CD4-positive, CD25-positive, alpha-beta regulatory T cell (primary cell): ENCODE data around the gene ATP5MC2. TPM values are rescaled to one million over a fixed set of nuclear protein-coding genes. Genes with fewer than 3 reads are reported as not detected.
"Not testable (repeated sequence)": the region's sequence is repeated elsewhere in the genome, so short reads cannot be mapped to it uniquely, and the experiment has no call there.

Experiments used
- ATAC-seq, 2 donors: fragments of 150-1000 bp; cut with Tn5 transposase; one replicate each; pipeline ENCODE4 v1.10.0; 2021; ENCODE audit warnings: low read depth in 2 of 2, moderate number of reproducible peaks in 2 of 2, moderate library complexity in 1 of 2
- DNase-seq, 3 donors: peaks; one replicate each; pipeline versions ENCODE4 v3.0.0 to v3.0.0-alpha.2; 2012 to 2022; ENCODE audit warnings: mixed read lengths in 1 of 3
- H3K27ac ChIP-seq: one replicate; pipeline ENCODE4 v1.7.0; 2013; ENCODE audit warnings: mild to moderate bottlenecking, low read length; ENCODE audit not compliant: insufficient read depth, poor library complexity, severe bottlenecking
- H3K27me3 ChIP-seq: one replicate; pipeline ENCODE4 v1.7.0; 2013; ENCODE audit warnings: low read length; ENCODE audit not compliant: control insufficient read depth, insufficient read depth
- H3K36me3 ChIP-seq: one replicate; pipeline ENCODE4 v1.7.0; 2013; ENCODE audit warnings: mild to moderate bottlenecking, low read length, moderate library complexity; ENCODE audit not compliant: control insufficient read depth, insufficient read depth
- H3K4me1 ChIP-seq: 2 replicates; pipeline ENCODE4 v1.7.0; 2013; ENCODE audit warnings: mild to moderate bottlenecking, low read length; ENCODE audit not compliant: insufficient read depth, control insufficient read depth, poor library complexity, severe bottlenecking
- H3K4me3 ChIP-seq: one replicate; pipeline ENCODE4 v1.7.0; 2013; ENCODE audit warnings: low read depth, mild to moderate bottlenecking, low read length, moderate library complexity
- H3K9me3 ChIP-seq, 2 experiments: 1 replicate in 1 of 2; 2 replicates in 1 of 2; pipeline ENCODE4 v1.7.0; 2013; ENCODE audit warnings: low read length in 2 of 2, mild to moderate bottlenecking in 1 of 2, moderate library complexity in 1 of 2; ENCODE audit not compliant: control insufficient read depth in 2 of 2
- H3K27ac Mint-ChIP-seq, 3 donors: one replicate each; pipeline ENCODE4 v1.8.0; 2020 to 2022; ENCODE audit warnings: mild to moderate bottlenecking in 3 of 3, mixed read lengths in 3 of 3, moderate library complexity in 2 of 3
- H3K27me3 Mint-ChIP-seq: one replicate; pipeline ENCODE4 v1.8.0; 2022; ENCODE audit warnings: mild to moderate bottlenecking, mixed read lengths
- H3K36me3 Mint-ChIP-seq: one replicate; pipeline ENCODE4 v1.8.0; 2020; ENCODE audit warnings: mixed read lengths
- H3K4me1 Mint-ChIP-seq, 4 donors: one replicate each; pipeline ENCODE4 v1.8.0; 2020 to 2022; ENCODE audit warnings: mixed read lengths in 4 of 4, mild to moderate bottlenecking in 1 of 4
- H3K4me3 Mint-ChIP-seq, 4 donors: one replicate each; pipeline ENCODE4 v1.8.0; 2020 to 2022; ENCODE audit warnings: mild to moderate bottlenecking in 4 of 4, mixed read lengths in 4 of 4, moderate library complexity in 3 of 4
- H3K9me3 Mint-ChIP-seq, 7 donors: one replicate each; pipeline ENCODE4 v1.8.0; 2020 to 2022; ENCODE audit warnings: mixed read lengths in 7 of 7, mild to moderate bottlenecking in 3 of 7, moderate library complexity in 2 of 7
- polyA plus RNA-seq, 4 donors: library from polyadenylated mRNA; unstranded; fragments of 300-500 nt; fragmentation: Illumina TruSeq; gene quantifications; one replicate each; pipeline ENCODE4 v1.2.3, GENCODE V29; 2021
- total RNA-seq: library from RNA; stranded (reverse); gene quantifications from one replicate; pipeline ENCODE4 v1.2.3, GENCODE V29; 2022

Gene ATP5MC2
- total and polyA plus RNA-seq, 5 donors from 2014 or later, result 228 to 700 (median 644) TPM

GRCh38 chr12:53644133-53644532, 31.8 kb downstream of the ATP5MC2 start:
- peaks cover 0 to 3% (median 0%) of the 10 kb centered on the region in 7 donors for H3K9me3 Mint-ChIP-seq
- Histone ChIP-seq H3K9me3 (no peaks in the 10 kb centered on the region), H3K4me1 (no peaks in the 10 kb centered on the region), H3K4me3 (no peak overlapping the region), H3K27ac (no peak overlapping the region), H3K27me3 (no peaks in the 10 kb centered on the region), H3K36me3 (no peaks in the 10 kb centered on the region)
- DNase-seq (no peak), ATAC-seq (no peak)
- no peak overlapping the region for H3K27ac Mint-ChIP-seq
- H3K4me1 Mint-ChIP-seq, result no peaks in the 10 kb centered on the region
- H3K4me3 Mint-ChIP-seq, result no peak overlapping the region
- H3K36me3 Mint-ChIP-seq, result peaks cover 4% of the 10 kb centered on the region
- H3K27me3 Mint-ChIP-seq, result peaks cover 16% of the 10 kb centered on the region

GRCh38 chr12:53643232-53643979, 32.5 kb downstream of the ATP5MC2 start:
- no peak for ATAC-seq
- H3K4me3 Mint-ChIP-seq, result no peak overlapping the region

GRCh38 chr12:53638057-53638456, 37.8 kb downstream of the ATP5MC2 start:
- Mint-ChIP-seq H3K27ac (no peak overlapping the region), H3K36me3 (no peaks in the 10 kb centered on the region), H3K4me3 (no peak overlapping the region), H3K27me3 (peaks cover 11% of the 10 kb centered on the region), H3K9me3 (peaks cover 0 to 3% (median 0%) of the 10 kb centered on the region in 7 donors), H3K4me1 (no peaks in the 10 kb centered on the region)
- ATAC-seq (no peak), DNase-seq (no peak)
- Histone ChIP-seq H3K4me3 (no peak overlapping the region), H3K36me3 (no peaks in the 10 kb centered on the region), H3K4me1 (no peaks in the 10 kb centered on the region), H3K9me3 (no peaks in the 10 kb centered on the region), H3K27ac (no peak overlapping the region), H3K27me3 (no peaks in the 10 kb centered on the region)

More at GRCh38 chr12:53643232-53643979, 32.5 kb downstream of the ATP5MC2 start:
- Histone ChIP-seq H3K27ac (no peak overlapping the region), H3K9me3 (no peaks in the 10 kb centered on the region), H3K36me3 (no peaks in the 10 kb centered on the region), H3K4me1 (no peaks in the 10 kb centered on the region), H3K27me3 (no peaks in the 10 kb centered on the region), H3K4me3 (no peak overlapping the region)
- H3K36me3 Mint-ChIP-seq, result peaks cover 4% of the 10 kb centered on the region
- no peak for DNase-seq
- peaks cover 20% of the 10 kb centered on the region for H3K27me3 Mint-ChIP-seq
- H3K9me3 Mint-ChIP-seq, result peaks cover 0 to 4% (median 0%) of the 10 kb centered on the region in 7 donors
- no peak overlapping the region for H3K27ac Mint-ChIP-seq
- no peaks in the 10 kb centered on the region for H3K4me1 Mint-ChIP-seq

- ATAC-seq (no peak), DNase-seq (no peak)
- H3K27ac Mint-ChIP-seq, result no peak overlapping the region
- no peaks in the 10 kb centered on the region for H3K4me1 ChIP-seq
- no peak overlapping the region for H3K27ac ChIP-seq
- no peak overlapping the region for H3K4me3 ChIP-seq
- no peak overlapping the region for H3K4me3 Mint-ChIP-seq
- no peaks in the 10 kb centered on the region for H3K36me3 ChIP-seq
- H3K27me3 ChIP-seq, result no peaks in the 10 kb centered on the region
- H3K27me3 Mint-ChIP-seq, result peaks cover 11% of the 10 kb centered on the region
- H3K4me1 Mint-ChIP-seq, result no peaks in the 10 kb centered on the region
- peaks cover 0 to 3% (median 0%) of the 10 kb centered on the region in 7 donors for H3K9me3 Mint-ChIP-seq
- no peaks in the 10 kb centered on the region for H3K9me3 ChIP-seq
- no peaks in the 10 kb centered on the region for H3K36me3 Mint-ChIP-seq
These were observed 39.2 kb downstream of the ATP5MC2 start for GRCh38 chr12:53636641-53637040.

GRCh38 chr12:53635708-53636107, 40.2 kb downstream of the ATP5MC2 start:
- H3K9me3 ChIP-seq, DNase-seq, H3K4me1 Mint-ChIP-seq, H3K4me3 Mint-ChIP-seq, H3K4me1 ChIP-seq, H3K4me3 ChIP-seq, H3K27ac Mint-ChIP-seq, H3K27ac ChIP-seq, H3K36me3 Mint-ChIP-seq, ATAC-seq, H3K9me3 Mint-ChIP-seq, H3K36me3 ChIP-seq, H3K27me3 ChIP-seq: not testable (repeated sequence)
- H3K27me3 Mint-ChIP-seq, result peaks cover 11% of the 10 kb centered on the region

- Mint-ChIP-seq H3K36me3 (no peaks in the 10 kb centered on the region), H3K4me3 (no peak overlapping the region), H3K9me3 (peaks cover 0 to 1% (median 0%) of the 10 kb centered on the region in 7 donors), H3K4me1 (peaks cover 0 to 6% (median 4%) of the 10 kb centered on the region in 4 donors), H3K27me3 (peaks cover 7% of the 10 kb centered on the region), H3K27ac (peak overlapping the region in 1 of 3 donors; percentile 69)
- Histone ChIP-seq H3K27ac (no peak overlapping the region), H3K4me3 (no peak overlapping the region), H3K4me1 (peaks cover 3% of the 10 kb centered on the region), H3K9me3 (no peaks in the 10 kb centered on the region), H3K36me3 (no peaks in the 10 kb centered on the region), H3K27me3 (no peaks in the 10 kb centered on the region)
- ATAC-seq, result no peak
- DNase-seq, result no peak
These were observed 44.2 kb downstream of the ATP5MC2 start for GRCh38 chr12:53631721-53632120.

- H3K4me1 Mint-ChIP-seq, result peaks cover 8 to 42% (median 31%) of the 10 kb centered on the region in 4 donors
- H3K4me1 ChIP-seq, result peaks cover 36% of the 10 kb centered on the region
- ATAC-seq (no peak), DNase-seq (no peak)
- no peaks in the 10 kb centered on the region for H3K36me3 Mint-ChIP-seq
- H3K4me3 ChIP-seq, result no peak overlapping the region
- no peaks in the 10 kb centered on the region for H3K9me3 Mint-ChIP-seq
- H3K27ac Mint-ChIP-seq, result no peak overlapping the region
- H3K4me3 Mint-ChIP-seq, result peak overlapping the region in 2 of 4 donors; percentile 50 to 61
- H3K36me3 ChIP-seq, result no peaks in the 10 kb centered on the region
- H3K9me3 ChIP-seq, result no peaks in the 10 kb centered on the region
- H3K27me3 ChIP-seq, result no peaks in the 10 kb centered on the region
- H3K27ac ChIP-seq, result no peak overlapping the region
- H3K27me3 Mint-ChIP-seq, result peaks cover 4% of the 10 kb centered on the region
These were observed 48.0 kb downstream of the ATP5MC2 start for GRCh38 chr12:53627919-53628318.

- Mint-ChIP-seq H3K9me3 (no peaks in the 10 kb centered on the region), H3K4me1 (peaks cover 8 to 52% (median 36%) of the 10 kb centered on the region in 4 donors), H3K27me3 (peaks cover 4% of the 10 kb centered on the region), H3K36me3 (no peaks in the 10 kb centered on the region), H3K4me3 (peak overlapping the region; percentile 92 to 100 (median 98)), H3K27ac (peak overlapping the region; percentile 96 to 97 (median 97))
- H3K4me3 ChIP-seq, result peak overlapping the region; percentile 98
- ATAC-seq (no peak), DNase-seq (no peak)
- H3K27me3 ChIP-seq, result no peaks in the 10 kb centered on the region
- peak overlapping the region; percentile 83 for H3K27ac ChIP-seq
- peaks cover 37% of the 10 kb centered on the region for H3K4me1 ChIP-seq
- H3K36me3 ChIP-seq, result no peaks in the 10 kb centered on the region
- no peaks in the 10 kb centered on the region for H3K9me3 ChIP-seq
These were observed 49.1 kb downstream of the ATP5MC2 start for GRCh38 chr12:53626702-53627169.
